ENCODE measurements around the gene EXD3. TPM values are rescaled to one million over a fixed set of nuclear protein-coding genes. Genes with fewer than 3 reads are reported as not detected.

Gene EXD3
- total RNA-seq, 1 experiment from 2014 or later = 15.3 TPM

- Histone ChIP-seq H3K4me1 (ENCODE audit: insufficient read depth, low read length) (no peaks in the 10 kb centered on the region), H2BK15ac (ENCODE audit: low read depth, low read length) (no peak overlapping the region)
Observed at GRCh38 chr9:137387891-137388560, 34.9 kb downstream of the EXD3 start.

More at GRCh38 chr9:137387891-137388560, 34.9 kb downstream of the EXD3 start:
- H4K8ac ChIP-seq (replicated peaks; ENCODE audit: insufficient read length, low read depth, low read length) = no peak overlapping the region
- no peak overlapping the region; the same call in 1 of the 2 replicates for H3K14ac ChIP-seq (ENCODE audit: insufficient read depth, low read length)
- H3T11ph ChIP-seq (ENCODE audit: low read length) = no peak overlapping the region
- H2BK5ac ChIP-seq (ENCODE audit: insufficient read length, low read length) = no peak overlapping the region
- no peak overlapping the region for H3K4me3 Mint-ChIP-seq
- no peak overlapping the region for H2BK12ac ChIP-seq (ENCODE audit: insufficient read length, low read depth, low read length)
- H2AK5ac ChIP-seq (ENCODE audit: insufficient read length, low read length) = no peak overlapping the region
- no peaks in the 10 kb centered on the region for H3K79me2 ChIP-seq (ENCODE audit: insufficient read depth, low read length)
- no peak overlapping the region for H3K18ac ChIP-seq (ENCODE audit: insufficient read length, low read depth, low read length)
- peak; percentile 28 for DNase-seq
- H3K9me3 Mint-ChIP-seq = no peaks in the 10 kb centered on the region
- no peak overlapping the region for H2BK20ac ChIP-seq (ENCODE audit: low read depth, low read length, poor library complexity, severe bottlenecking)
- no peaks in the 10 kb centered on the region for H3K79me1 ChIP-seq (ENCODE audit: insufficient read depth, low read depth, low read length, poor library complexity, severe bottlenecking)
- no peak overlapping the region for H3K27ac ChIP-seq (ENCODE audit: insufficient read length, low read depth, low read length)
- H4K5ac ChIP-seq (ENCODE audit: insufficient read length, low read depth, low read length) = no peak overlapping the region
- H3K27me3 Mint-ChIP-seq (ENCODE audit: low read depth) = no peaks in the 10 kb centered on the region
- H3K27ac Mint-ChIP-seq = peak overlapping the region in 1 of 3 experiments; percentile 89; a peak in 1 of 7 replicates
- no peak overlapping the region for H4K91ac ChIP-seq (ENCODE audit: insufficient read length, low read depth, low read length)
- no peak overlapping the region for H3K23ac ChIP-seq (ENCODE audit: insufficient read length, low read depth, low read length)
- H2AFZ ChIP-seq (ENCODE audit: low read length) = no peak overlapping the region
- H3K27me3 ChIP-seq (ENCODE audit: insufficient read depth, low read length) = no peaks in the 10 kb centered on the region
- no peak overlapping the region for H2BK120ac ChIP-seq (ENCODE audit: low read depth, low read length, poor library complexity, severe bottlenecking)
- H3K36me3 Mint-ChIP-seq (ENCODE audit: insufficient read depth in 1 of 3, low read depth in 3 of 3) = peaks cover 0 to 7% (median 3%) of the 10 kb centered on the region in 3 experiments; a peak in 4 of 7 replicates
- WGBS (ENCODE audit: extremely low coverage, insufficient read length, low lambda C conversion rate) = no CpG with 5 or more reads among the region's 26 CpGs
- no peaks in the 10 kb centered on the region for H3K23me2 ChIP-seq (ENCODE audit: insufficient read length, low read depth, low read length, poor library complexity, severe bottlenecking)
- no peak overlapping the region for H3K4ac ChIP-seq (ENCODE audit: low read depth, low read length)
- H3K9ac ChIP-seq (ENCODE audit: extremely low read depth, insufficient read length, low read length) = no peak overlapping the region
- no peak overlapping the region for H3K56ac ChIP-seq (ENCODE audit: insufficient read length, low read depth, low read length)
- no peaks in the 10 kb centered on the region for H3K9me3 ChIP-seq (ENCODE audit: control insufficient read depth, low read depth, low read length)
- no peak overlapping the region for H3K4me2 ChIP-seq (ENCODE audit: insufficient read depth, insufficient read length, low read length)
- TF ChIP-seq, protein P1, sequence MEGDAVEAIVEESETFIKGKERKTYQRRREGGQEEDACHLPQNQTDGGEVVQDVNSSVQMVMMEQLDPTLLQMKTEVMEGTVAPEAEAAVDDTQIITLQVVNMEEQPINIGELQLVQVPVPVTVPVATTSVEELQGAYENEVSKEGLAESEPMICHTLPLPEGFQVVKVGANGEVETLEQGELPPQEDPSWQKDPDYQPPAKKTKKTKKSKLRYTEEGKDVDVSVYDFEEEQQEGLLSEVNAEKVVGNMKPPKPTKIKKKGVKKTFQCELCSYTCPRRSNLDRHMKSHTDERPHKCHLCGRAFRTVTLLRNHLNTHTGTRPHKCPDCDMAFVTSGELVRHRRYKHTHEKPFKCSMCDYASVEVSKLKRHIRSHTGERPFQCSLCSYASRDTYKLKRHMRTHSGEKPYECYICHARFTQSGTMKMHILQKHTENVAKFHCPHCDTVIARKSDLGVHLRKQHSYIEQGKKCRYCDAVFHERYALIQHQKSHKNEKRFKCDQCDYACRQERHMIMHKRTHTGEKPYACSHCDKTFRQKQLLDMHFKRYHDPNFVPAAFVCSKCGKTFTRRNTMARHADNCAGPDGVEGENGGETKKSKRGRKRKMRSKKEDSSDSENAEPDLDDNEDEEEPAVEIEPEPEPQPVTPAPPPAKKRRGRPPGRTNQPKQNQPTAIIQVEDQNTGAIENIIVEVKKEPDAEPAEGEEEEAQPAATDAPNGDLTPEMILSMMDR (conservative IDR thresholded peaks at IDR 0.05) = no peak
- no peaks in the 10 kb centered on the region for H3K4me1 Mint-ChIP-seq
- H4K20me1 ChIP-seq (ENCODE audit: control insufficient read depth, insufficient read depth, insufficient read length) = no peaks in the 10 kb centered on the region
